Hepatocyte (in vitro differentiated cells): Measurements from ENCODE around the gene IP6K1. TPM values are rescaled to one million over a fixed set of nuclear protein-coding genes. Genes with fewer than 3 reads are reported as not detected.

ENCODE experiments used
- DNase-seq: peaks from one replicate; pipeline ENCODE4 v3.0.0-alpha.2; 2016; ENCODE audit warnings: low spot score
- H2AFZ ChIP-seq: fragments of 200-600 bp; sonication (generic); 2 replicates; pipeline ENCODE4 v1.6.0; 2016; ENCODE audit warnings: antibody characterized with exemption, mild to moderate bottlenecking
- H3K27ac ChIP-seq: fragments of 200-600 bp; sonication (generic); 2 replicates; pipeline ENCODE4 v1.5.1; 2016; ENCODE audit warnings: mild to moderate bottlenecking
- H3K27me3 ChIP-seq: fragments of 200-600 bp; sonication (generic); 2 replicates; pipeline ENCODE4 v1.6.1; 2016
- H3K36me3 ChIP-seq: fragments of 200-600 bp; sonication (generic); replicated peaks from 2 replicates; pipeline ENCODE4 v1.5.1; 2016; ENCODE audit warnings: low read depth; ENCODE audit not compliant: insufficient read depth
- H3K4me1 ChIP-seq: fragments of 200-600 bp; sonication (generic); 2 replicates; pipeline ENCODE4 v1.5.1; 2016; ENCODE audit warnings: mild to moderate bottlenecking, moderate library complexity; ENCODE audit not compliant: insufficient read depth
- H3K4me2 ChIP-seq: fragments of 200-600 bp; sonication (generic); 2 replicates; pipeline ENCODE4 v1.6.0; 2016
- H3K4me3 ChIP-seq: fragments of 200-600 bp; sonication (generic); 2 replicates; pipeline ENCODE4 v1.5.1; 2016; ENCODE audit warnings: mild to moderate bottlenecking
- H3K79me2 ChIP-seq: fragments of 200-600 bp; sonication (generic); 2 replicates; pipeline ENCODE4 v1.6.0; 2017; ENCODE audit warnings: mild to moderate bottlenecking
- H3K9me2 ChIP-seq: fragments of 200-600 bp; sonication (generic); replicated peaks from 2 replicates; pipeline ENCODE4 v1.6.0; 2017; ENCODE audit warnings: mild to moderate bottlenecking; ENCODE audit not compliant: insufficient read depth
- H3K9me3 ChIP-seq: fragments of 200-600 bp; sonication (generic); 2 replicates; pipeline ENCODE4 v1.5.1; 2016; ENCODE audit warnings: low read depth, mild to moderate bottlenecking
- H4K20me1 ChIP-seq: fragments of 200-600 bp; sonication (generic); 2 replicates; pipeline ENCODE4 v1.6.0; 2016; ENCODE audit warnings: mild to moderate bottlenecking; ENCODE audit not compliant: insufficient read depth, poor library complexity, severe bottlenecking
- EZH2 ChIP-seq: fragments of 200-600 bp; sonication (generic); IDR thresholded peaks from 2 replicates; pipeline ENCODE4 v1.6.1; 2016; ENCODE audit warnings: antibody characterized with exemption, mild to moderate bottlenecking, borderline replicate concordance
- EZH2phosphoT487 ChIP-seq: fragments of 200-600 bp; sonication (generic); IDR thresholded peaks from one replicate; pipeline ENCODE4 v1.6.1; 2018; ENCODE audit warnings: antibody characterized with exemption, mild to moderate bottlenecking, low read depth, moderate library complexity; ENCODE audit not compliant: unreplicated experiment, severe bottlenecking
- WGBS: methylation state at CpG from one replicate; pipeline ENCODE4 v1.1.6; 2016; ENCODE audit warnings: low lambda C conversion rate; ENCODE audit errors: missing lambda C conversion rate; 5-methylcytosine and 5-hydroxymethylcytosine counted together
- polyA plus RNA-seq: library from polyadenylated mRNA; unstranded; fragments of >200 nt; fragmentation: Nextera tagmentation; extraction: Ambion mirVana; gene quantifications from 2 replicates; pipeline ENCODE4 v1.2.1, GENCODE V29; 2016
- total RNA-seq: library from RNA; depleted of rRNA; stranded (reverse); fragments of >200 nt; gene quantifications from 2 replicates; pipeline ENCODE4 v1.2.3, GENCODE V29; 2014
- TF ChIP-seq, protein P1 (sequence below): fragments of 200-600 bp; sonication (generic); IDR thresholded peaks from 2 replicates; pipeline ENCODE4 v1.5.1; 2016; ENCODE audit warnings: antibody characterized with exemption, mild to moderate bottlenecking; ENCODE audit not compliant: poor library complexity

IP6K1 gene
- total and polyA plus RNA-seq, 2 experiments from 2014 or later: 21.6 to 32.6 TPM

DNA sequence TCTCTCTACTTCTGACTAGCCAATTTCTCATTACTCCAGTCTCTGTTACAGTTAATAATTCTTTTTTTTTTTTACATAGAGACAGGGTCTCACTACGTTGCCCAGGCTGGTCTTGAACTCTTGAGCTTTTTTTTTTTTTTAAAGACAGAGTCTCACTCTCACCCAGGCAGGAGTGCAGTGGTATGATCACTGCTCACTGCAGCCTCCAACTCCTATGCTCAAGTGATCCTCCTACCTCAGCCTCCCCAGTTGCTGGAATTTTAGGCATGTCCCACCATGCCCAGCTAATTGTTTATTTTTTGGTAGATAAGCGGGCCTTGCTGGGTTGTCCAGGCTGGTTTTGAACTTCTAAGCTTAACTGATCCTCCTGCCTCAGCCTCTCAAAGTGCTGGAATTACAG, 13.6 kb downstream of the IP6K1 start:
- H2AFZ ChIP-seq: no peak overlapping the region
- H3K27ac ChIP-seq: no peak overlapping the region
- 91% methylated on average over 2 of the region's 2 CpGs for WGBS
- no peak overlapping the region for H3K4me2 ChIP-seq
- no peaks in the 10 kb centered on the region for H3K36me3 ChIP-seq
- no peaks in the 10 kb centered on the region for H3K9me3 ChIP-seq
- H3K4me1 ChIP-seq: no peaks in the 10 kb centered on the region
- H3K27me3 ChIP-seq: no peaks in the 10 kb centered on the region
- TF ChIP-seq EZH2phosphoT487 (no peak), EZH2 (no peak)
- TF ChIP-seq, protein P1, sequence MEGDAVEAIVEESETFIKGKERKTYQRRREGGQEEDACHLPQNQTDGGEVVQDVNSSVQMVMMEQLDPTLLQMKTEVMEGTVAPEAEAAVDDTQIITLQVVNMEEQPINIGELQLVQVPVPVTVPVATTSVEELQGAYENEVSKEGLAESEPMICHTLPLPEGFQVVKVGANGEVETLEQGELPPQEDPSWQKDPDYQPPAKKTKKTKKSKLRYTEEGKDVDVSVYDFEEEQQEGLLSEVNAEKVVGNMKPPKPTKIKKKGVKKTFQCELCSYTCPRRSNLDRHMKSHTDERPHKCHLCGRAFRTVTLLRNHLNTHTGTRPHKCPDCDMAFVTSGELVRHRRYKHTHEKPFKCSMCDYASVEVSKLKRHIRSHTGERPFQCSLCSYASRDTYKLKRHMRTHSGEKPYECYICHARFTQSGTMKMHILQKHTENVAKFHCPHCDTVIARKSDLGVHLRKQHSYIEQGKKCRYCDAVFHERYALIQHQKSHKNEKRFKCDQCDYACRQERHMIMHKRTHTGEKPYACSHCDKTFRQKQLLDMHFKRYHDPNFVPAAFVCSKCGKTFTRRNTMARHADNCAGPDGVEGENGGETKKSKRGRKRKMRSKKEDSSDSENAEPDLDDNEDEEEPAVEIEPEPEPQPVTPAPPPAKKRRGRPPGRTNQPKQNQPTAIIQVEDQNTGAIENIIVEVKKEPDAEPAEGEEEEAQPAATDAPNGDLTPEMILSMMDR: no peak
- H3K4me3 ChIP-seq: no peak overlapping the region
- no peaks in the 10 kb centered on the region for H3K9me2 ChIP-seq
- peaks cover 96% of the 10 kb centered on the region for H3K79me2 ChIP-seq
- H4K20me1 ChIP-seq: peaks cover 46% of the 10 kb centered on the region
- DNase-seq: no peak

DNA sequence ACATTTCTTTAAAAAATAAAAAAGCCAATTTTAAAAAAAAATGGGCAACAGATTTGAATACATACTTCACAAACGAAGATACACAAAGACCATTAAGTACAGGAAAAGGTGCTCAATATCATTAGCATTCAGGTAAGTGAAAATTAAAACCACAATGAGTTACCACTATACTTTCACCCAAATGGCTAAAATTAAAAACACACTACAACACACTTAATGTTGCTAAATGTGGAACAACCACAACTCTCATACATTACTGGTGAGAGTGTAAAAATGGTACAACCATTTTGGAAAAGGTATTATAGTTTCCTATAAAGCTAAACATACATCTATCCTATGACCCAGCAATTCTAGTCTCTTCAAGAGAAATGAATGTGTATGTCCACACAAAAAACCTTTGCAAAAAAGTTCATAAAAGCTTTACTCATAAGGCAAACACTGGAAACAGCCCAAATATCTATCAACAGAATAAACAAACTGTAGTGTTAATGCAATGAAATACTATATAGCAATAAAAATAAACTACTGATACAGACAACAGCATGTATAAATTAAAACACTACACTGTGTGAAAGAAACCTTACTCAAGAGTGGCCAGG, 14.9 kb downstream of the IP6K1 start:
- H3K9me3 ChIP-seq: no peaks in the 10 kb centered on the region
- H3K27ac ChIP-seq: no peak overlapping the region
- DNase-seq: no peak
- no peaks in the 10 kb centered on the region for H3K9me2 ChIP-seq
- no peak overlapping the region for H3K4me2 ChIP-seq
- no peak overlapping the region for H2AFZ ChIP-seq
- peaks cover 96% of the 10 kb centered on the region for H3K79me2 ChIP-seq
- TF ChIP-seq, protein P1: no peak
- TF ChIP-seq EZH2phosphoT487: no peak
- no peak for TF ChIP-seq EZH2
- no peaks in the 10 kb centered on the region for H3K4me1 ChIP-seq
- H4K20me1 ChIP-seq: peaks cover 51% of the 10 kb centered on the region
- WGBS: 94% methylated on average over 1 of the region's 1 CpG
- H3K4me3 ChIP-seq: no peak overlapping the region
- no peaks in the 10 kb centered on the region for H3K36me3 ChIP-seq
- no peaks in the 10 kb centered on the region for H3K27me3 ChIP-seq

DNA sequence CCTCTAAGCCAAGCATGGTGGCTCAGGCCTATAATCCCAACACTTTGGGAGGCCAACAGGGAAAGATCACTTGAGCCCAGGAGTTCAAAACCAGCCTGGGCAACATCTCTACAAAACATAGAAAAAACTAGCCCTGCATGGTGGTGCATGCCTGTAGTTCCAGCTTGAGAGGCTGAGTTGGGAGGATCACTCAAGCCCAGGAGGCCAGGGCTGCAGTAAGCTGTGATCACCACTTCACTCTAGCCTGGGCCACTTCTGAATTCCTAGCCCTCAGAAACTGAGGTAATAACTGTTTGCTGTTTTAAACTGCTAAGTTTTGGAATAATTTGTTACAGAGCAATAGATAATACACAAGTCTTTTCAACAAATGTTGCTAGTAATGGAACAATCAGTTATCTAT, 16.4 kb downstream of the IP6K1 start:
- DNase-seq: no peak
- no peaks in the 10 kb centered on the region for H3K9me3 ChIP-seq
- H3K27ac ChIP-seq: no peak overlapping the region
- TF ChIP-seq EZH2: no peak
- TF ChIP-seq, protein P1: no peak
- no peak for TF ChIP-seq EZH2phosphoT487
- no peaks in the 10 kb centered on the region for H3K27me3 ChIP-seq
- H3K4me1 ChIP-seq: no peaks in the 10 kb centered on the region
- no peak overlapping the region for H3K4me3 ChIP-seq
- no peaks in the 10 kb centered on the region for H3K9me2 ChIP-seq
- peaks cover 51% of the 10 kb centered on the region for H4K20me1 ChIP-seq
- H2AFZ ChIP-seq: no peak overlapping the region
- peaks cover 98% of the 10 kb centered on the region for H3K79me2 ChIP-seq
- H3K4me2 ChIP-seq: no peak overlapping the region
- H3K36me3 ChIP-seq: no peaks in the 10 kb centered on the region
